ENCODE results near the gene MROH2A.

DNA sequence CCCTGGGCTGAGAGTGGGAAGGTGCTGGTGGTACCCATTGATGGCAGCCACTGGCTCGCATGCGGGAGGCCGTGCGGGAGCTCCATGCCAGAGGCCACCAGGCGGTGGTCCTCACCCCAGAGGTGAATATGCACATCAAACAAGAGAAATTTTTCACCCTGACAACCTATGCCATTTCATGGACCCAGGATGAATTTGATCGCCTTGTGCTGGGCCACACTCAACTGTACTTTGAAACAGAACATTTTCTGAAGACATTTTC is 30.9 kb upstream of the MROH2A start:
- TF ChIP-seq, protein P1, sequence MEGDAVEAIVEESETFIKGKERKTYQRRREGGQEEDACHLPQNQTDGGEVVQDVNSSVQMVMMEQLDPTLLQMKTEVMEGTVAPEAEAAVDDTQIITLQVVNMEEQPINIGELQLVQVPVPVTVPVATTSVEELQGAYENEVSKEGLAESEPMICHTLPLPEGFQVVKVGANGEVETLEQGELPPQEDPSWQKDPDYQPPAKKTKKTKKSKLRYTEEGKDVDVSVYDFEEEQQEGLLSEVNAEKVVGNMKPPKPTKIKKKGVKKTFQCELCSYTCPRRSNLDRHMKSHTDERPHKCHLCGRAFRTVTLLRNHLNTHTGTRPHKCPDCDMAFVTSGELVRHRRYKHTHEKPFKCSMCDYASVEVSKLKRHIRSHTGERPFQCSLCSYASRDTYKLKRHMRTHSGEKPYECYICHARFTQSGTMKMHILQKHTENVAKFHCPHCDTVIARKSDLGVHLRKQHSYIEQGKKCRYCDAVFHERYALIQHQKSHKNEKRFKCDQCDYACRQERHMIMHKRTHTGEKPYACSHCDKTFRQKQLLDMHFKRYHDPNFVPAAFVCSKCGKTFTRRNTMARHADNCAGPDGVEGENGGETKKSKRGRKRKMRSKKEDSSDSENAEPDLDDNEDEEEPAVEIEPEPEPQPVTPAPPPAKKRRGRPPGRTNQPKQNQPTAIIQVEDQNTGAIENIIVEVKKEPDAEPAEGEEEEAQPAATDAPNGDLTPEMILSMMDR (conservative IDR thresholded peaks at IDR 0.05) = no peak
- TF ChIP-seq EZH2 (IDR thresholded peaks at IDR 0.05; ENCODE audit: low read depth) = no peak

Data from PC-9 (cell line).